ENCODE results near the gene GAD2. TPM values are rescaled to one million over a fixed set of nuclear protein-coding genes. Genes with fewer than 3 reads are reported as not detected.

GAD2 gene
- total and polyA plus RNA-seq, 7 experiments from 2014 or later, result not detected

DNA sequence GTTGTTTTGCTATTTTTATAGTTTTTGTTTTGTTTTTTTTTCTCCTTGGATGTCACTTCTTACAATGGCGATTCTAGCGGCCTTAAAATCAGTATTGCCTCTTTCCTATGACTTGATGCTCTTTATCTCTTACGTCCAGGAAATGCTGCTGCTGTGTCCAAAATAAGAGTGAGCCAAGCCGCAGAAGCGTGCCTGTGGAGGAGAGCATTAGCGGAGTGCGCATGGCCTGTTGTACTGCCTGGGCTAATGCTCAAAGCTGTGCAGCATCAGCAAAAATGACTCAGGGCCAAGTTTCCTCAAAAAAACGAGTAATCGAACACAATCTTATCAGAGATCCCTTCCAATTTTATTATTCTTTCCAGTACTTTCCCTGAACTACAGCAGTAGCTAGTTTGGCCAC is 18.5 kb upstream of the GAD2 start:
- ATAC-seq (no peak), DNase-seq (no peak)
- H3K4me3 ChIP-seq (ENCODE audit: low read length), result no peak overlapping the region
- Mint-ChIP-seq H3K4me1 (peaks cover 0 to 16% (median 5%) of the 10 kb centered on the region in 7 donors), H3K4me3 (peak overlapping the region in 1 of 10 donors; percentile 11), H3K36me3 (no peaks in the 10 kb centered on the region), H3K27me3 (peaks cover 0 to 7% (median 5%) of the 10 kb centered on the region in 5 donors), H3K27ac (no peak overlapping the region), H3K9me3 (peaks cover 0 to 15% (median 3%) of the 10 kb centered on the region in 11 donors)
- POLR2A ChIA-PET, result no interaction called here
- H3K9me3 ChIP-seq (ENCODE audit: control insufficient read depth in 2 of 3, low read length in 3 of 3), result no peaks in the 10 kb centered on the region
- CTCF ChIA-PET, result no interaction called here
- peaks cover 0 to 4% of the 10 kb centered on the region in 2 donors for H3K27me3 ChIP-seq (ENCODE audit: control insufficient read depth in 2 of 2, insufficient read depth in 2 of 2, low read length in 2 of 2)
- no peaks in the 10 kb centered on the region for H3K4me1 ChIP-seq (ENCODE audit: control insufficient read depth in 2 of 2, insufficient read depth in 2 of 2, low read length in 2 of 2)
- H3K27ac ChIP-seq (ENCODE audit: low read depth, low read length), result no peak overlapping the region
- intact Hi-C loops (cut with micrococcal nuclease), result no loop called here
- H3K36me3 ChIP-seq (ENCODE audit: control insufficient read depth in 2 of 3, insufficient read depth in 3 of 3, low read length in 3 of 3), result no peaks in the 10 kb centered on the region

DNA sequence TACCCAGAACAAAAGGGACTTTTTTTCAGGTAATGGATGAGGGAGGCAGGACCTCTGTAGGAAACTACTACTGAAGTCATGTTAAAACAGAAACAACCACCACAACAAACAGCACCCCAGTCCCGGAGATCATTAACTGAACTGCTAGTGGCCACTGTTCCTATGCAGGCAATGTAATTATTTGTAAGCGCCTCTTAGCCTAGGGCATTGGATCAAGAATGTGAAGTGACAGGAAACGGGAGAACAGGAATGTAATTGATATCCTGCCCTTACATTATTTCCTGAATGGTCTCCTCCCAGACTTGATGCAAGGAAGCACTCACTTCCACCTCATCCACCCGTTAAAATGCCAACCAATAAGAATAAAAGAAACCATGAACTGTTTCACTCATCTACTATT is 16.7 kb upstream of the GAD2 start:
- POLR2A ChIA-PET, result no interaction called here
- H3K4me1 Mint-ChIP-seq, result peaks cover 0 to 16% (median 5%) of the 10 kb centered on the region in 7 donors
- H3K27ac Mint-ChIP-seq, result no peak overlapping the region
- ATAC-seq (no peak), DNase-seq (no peak)
- peaks cover 0 to 15% (median 3%) of the 10 kb centered on the region in 11 donors for H3K9me3 Mint-ChIP-seq
- no peaks in the 10 kb centered on the region for H3K4me1 ChIP-seq (ENCODE audit: control insufficient read depth in 2 of 2, insufficient read depth in 2 of 2, low read length in 2 of 2)
- CTCF ChIA-PET, result no interaction called here
- H3K27me3 ChIP-seq (ENCODE audit: control insufficient read depth in 2 of 2, insufficient read depth in 2 of 2, low read length in 2 of 2), result peaks cover 0 to 4% of the 10 kb centered on the region in 2 donors
- intact Hi-C loops (cut with micrococcal nuclease), result no loop called here
- H3K9me3 ChIP-seq (ENCODE audit: control insufficient read depth in 2 of 3, low read length in 3 of 3), result no peaks in the 10 kb centered on the region
- no peaks in the 10 kb centered on the region for H3K36me3 Mint-ChIP-seq
- no peaks in the 10 kb centered on the region for H3K36me3 ChIP-seq (ENCODE audit: control insufficient read depth in 2 of 3, insufficient read depth in 3 of 3, low read length in 3 of 3)
- H3K27ac ChIP-seq (ENCODE audit: low read depth, low read length), result no peak overlapping the region
- no peak overlapping the region for H3K4me3 Mint-ChIP-seq
- H3K4me3 ChIP-seq (ENCODE audit: low read length), result no peak overlapping the region
- peaks cover 5 to 22% (median 10%) of the 10 kb centered on the region in 5 donors for H3K27me3 Mint-ChIP-seq

- Mint-ChIP-seq H3K27ac (no peak overlapping the region), H3K4me1 (no peaks in the 10 kb centered on the region), H3K27me3 (peaks cover 5 to 27% (median 10%) of the 10 kb centered on the region in 5 donors), H3K4me3 (no peak overlapping the region), H3K36me3 (no peaks in the 10 kb centered on the region), H3K9me3 (no peaks in the 10 kb centered on the region)
- ChIA-PET CTCF (no interaction called here), POLR2A (no interaction called here)
- Histone ChIP-seq H3K9me3 (ENCODE audit: control insufficient read depth in 2 of 3, low read length in 3 of 3) (no peaks in the 10 kb centered on the region), H3K27ac (ENCODE audit: low read depth, low read length) (no peak overlapping the region), H3K27me3 (ENCODE audit: control insufficient read depth in 2 of 2, insufficient read depth in 2 of 2, low read length in 2 of 2) (peaks cover 0 to 4% of the 10 kb centered on the region in 2 donors), H3K36me3 (ENCODE audit: control insufficient read depth in 2 of 3, insufficient read depth in 3 of 3, low read length in 3 of 3) (no peaks in the 10 kb centered on the region), H3K4me3 (ENCODE audit: low read length) (no peak overlapping the region), H3K4me1 (ENCODE audit: control insufficient read depth in 2 of 2, insufficient read depth in 2 of 2, low read length in 2 of 2) (no peaks in the 10 kb centered on the region)
- intact Hi-C loops (cut with micrococcal nuclease), result no loop called here
- DNase-seq, result no peak
- ATAC-seq, result no peak
Observed at GRCh38 chr10:26205223-26205622, 11.4 kb upstream of the GAD2 start.

- no peaks in the 10 kb centered on the region for H3K9me3 ChIP-seq (ENCODE audit: control insufficient read depth in 2 of 3, low read length in 3 of 3)
- no peak overlapping the region for H3K4me3 ChIP-seq (ENCODE audit: low read length)
- H3K36me3 Mint-ChIP-seq, result no peaks in the 10 kb centered on the region
- peak overlapping the region in 2 of 10 donors; percentile 14 to 32 for H3K4me3 Mint-ChIP-seq
- intact Hi-C loops (cut with micrococcal nuclease), result loop anchor here in 1 of 2 donors (10.0 kb wide), 1 partner anchor 1533 kb away; the partner anchor contains the start of gene MKX
- H3K27ac Mint-ChIP-seq, result no peak overlapping the region
- ATAC-seq, result no peak
- POLR2A ChIA-PET, result no interaction called here
- H3K4me1 Mint-ChIP-seq, result peaks cover 9 to 25% (median 19%) of the 10 kb centered on the region in 7 donors
- no peaks in the 10 kb centered on the region for H3K36me3 ChIP-seq (ENCODE audit: control insufficient read depth in 2 of 3, insufficient read depth in 3 of 3, low read length in 3 of 3)
- H3K27me3 Mint-ChIP-seq, result peaks cover 42 to 56% (median 52%) of the 10 kb centered on the region in 5 donors
- DNase-seq, result no peak
- H3K27ac ChIP-seq (ENCODE audit: low read depth, low read length), result no peak overlapping the region
- H3K9me3 Mint-ChIP-seq, result peaks cover 0 to 2% (median 0%) of the 10 kb centered on the region in 11 donors
- CTCF ChIA-PET, result no interaction called here
- peaks cover 0 to 21% of the 10 kb centered on the region in 2 donors for H3K27me3 ChIP-seq (ENCODE audit: control insufficient read depth in 2 of 2, insufficient read depth in 2 of 2, low read length in 2 of 2)
- peaks cover 0 to 2% of the 10 kb centered on the region in 2 donors for H3K4me1 ChIP-seq (ENCODE audit: control insufficient read depth in 2 of 2, insufficient read depth in 2 of 2, low read length in 2 of 2)
Observed at GRCh38 chr10:26211781-26212444, 4.7 kb upstream of the GAD2 start.

DNA sequence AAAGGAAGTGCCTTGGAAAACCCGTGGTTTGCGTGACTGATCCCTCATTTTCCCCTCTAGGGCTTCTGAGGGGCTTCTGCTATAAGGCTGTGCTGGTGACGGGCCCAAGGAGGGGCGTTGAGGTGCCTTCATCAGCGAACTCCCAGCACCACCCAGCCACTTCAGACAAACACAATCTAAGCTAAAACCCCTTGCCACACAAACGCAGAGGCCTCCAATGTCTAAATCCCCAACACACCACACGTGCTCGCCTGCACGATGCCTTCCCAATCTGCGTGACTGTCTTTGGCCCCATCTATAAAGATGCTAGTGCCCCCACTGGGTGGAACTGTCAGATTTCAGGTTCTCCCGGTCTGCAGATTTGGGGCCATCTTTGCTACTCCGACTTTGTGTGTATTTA is 4.1 kb upstream of the GAD2 start:
- Histone ChIP-seq H3K4me3 (ENCODE audit: low read length) (no peak overlapping the region), H3K9me3 (ENCODE audit: control insufficient read depth in 2 of 3, low read length in 3 of 3) (no peaks in the 10 kb centered on the region), H3K27ac (ENCODE audit: low read depth, low read length) (no peak overlapping the region), H3K27me3 (ENCODE audit: control insufficient read depth in 2 of 2, insufficient read depth in 2 of 2, low read length in 2 of 2) (peaks cover 0 to 21% of the 10 kb centered on the region in 2 donors), H3K36me3 (ENCODE audit: control insufficient read depth in 2 of 3, insufficient read depth in 3 of 3, low read length in 3 of 3) (no peaks in the 10 kb centered on the region), H3K4me1 (ENCODE audit: control insufficient read depth in 2 of 2, insufficient read depth in 2 of 2, low read length in 2 of 2) (peaks cover 0 to 2% of the 10 kb centered on the region in 2 donors)
- ATAC-seq (no peak), DNase-seq (no peak)
- Mint-ChIP-seq H3K4me1 (peaks cover 10 to 31% (median 25%) of the 10 kb centered on the region in 7 donors), H3K9me3 (peaks cover 0 to 2% (median 0%) of the 10 kb centered on the region in 11 donors), H3K36me3 (no peaks in the 10 kb centered on the region), H3K27me3 (peaks cover 45 to 62% (median 58%) of the 10 kb centered on the region in 5 donors), H3K27ac (no peak overlapping the region), H3K4me3 (no peak overlapping the region)
- ChIA-PET POLR2A (no interaction called here), CTCF (no interaction called here)
- intact Hi-C loops (cut with micrococcal nuclease), result loop anchor here in 1 of 2 donors (10.0 kb wide), 1 partner anchor 1532 kb away; the partner anchor contains the start of gene MKX

GRCh38 chr10:26213157-26213800 is 3.3 kb upstream of the GAD2 start:
- Mint-ChIP-seq H3K9me3 (peaks cover 0 to 2% (median 0%) of the 10 kb centered on the region in 11 donors), H3K4me1 (peaks cover 11 to 35% (median 28%) of the 10 kb centered on the region in 7 donors), H3K27ac (no peak overlapping the region), H3K27me3 (peaks cover 46 to 65% (median 61%) of the 10 kb centered on the region in 5 donors), H3K4me3 (no peak overlapping the region), H3K36me3 (no peaks in the 10 kb centered on the region)
- Histone ChIP-seq H3K4me3 (ENCODE audit: low read length) (no peak overlapping the region), H3K9me3 (ENCODE audit: control insufficient read depth in 2 of 3, low read length in 3 of 3) (no peaks in the 10 kb centered on the region), H3K36me3 (ENCODE audit: control insufficient read depth in 2 of 3, insufficient read depth in 3 of 3, low read length in 3 of 3) (no peaks in the 10 kb centered on the region), H3K4me1 (ENCODE audit: control insufficient read depth in 2 of 2, insufficient read depth in 2 of 2, low read length in 2 of 2) (peaks cover 0 to 2% of the 10 kb centered on the region in 2 donors), H3K27me3 (ENCODE audit: control insufficient read depth in 2 of 2, insufficient read depth in 2 of 2, low read length in 2 of 2) (peaks cover 0 to 21% of the 10 kb centered on the region in 2 donors), H3K27ac (ENCODE audit: low read depth, low read length) (no peak overlapping the region)
- intact Hi-C loops (cut with micrococcal nuclease), result loop anchor here in 1 of 2 donors (10.0 kb wide), 1 partner anchor 1532 kb away; the partner anchor contains the start of gene MKX
- DNase-seq (no peak), ATAC-seq (no peak)
- ChIA-PET POLR2A (no interaction called here), CTCF (no interaction called here)

All from naive thymus-derived CD4-positive, alpha-beta T cell (primary cell).